GM10847 (cell line): ENCODE measurements around the gene UCK2.

Experiments
- POLR2A ChIP-seq: IDR thresholded peaks from 2 replicates; pipeline ENCODE4 v1.6.1; 2011; ENCODE audit not compliant: insufficient read length; ENCODE audit errors: extremely low read depth

Gene UCK2

DNA sequence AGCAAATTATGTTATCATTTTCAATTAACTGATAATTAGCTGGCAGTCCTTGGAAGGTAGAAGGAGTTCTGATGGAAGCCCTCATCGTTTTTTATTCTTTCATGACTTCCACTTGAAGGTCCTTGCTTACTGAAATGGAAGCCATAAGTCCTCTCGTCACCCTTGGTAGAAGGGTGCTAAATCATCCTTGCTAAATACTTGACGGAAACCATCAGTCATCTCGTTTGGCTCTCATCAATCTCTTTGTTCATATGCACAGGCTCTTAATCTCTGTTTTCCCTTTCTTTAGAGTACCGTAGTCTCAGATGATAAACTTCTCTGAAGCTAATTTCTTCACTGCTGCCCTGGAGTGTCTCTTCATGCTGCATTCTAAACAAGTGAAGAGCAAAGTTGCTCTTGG lies 34.5 kb downstream of the UCK2 start:
- TF ChIP-seq POLR2A = no peak

DNA sequence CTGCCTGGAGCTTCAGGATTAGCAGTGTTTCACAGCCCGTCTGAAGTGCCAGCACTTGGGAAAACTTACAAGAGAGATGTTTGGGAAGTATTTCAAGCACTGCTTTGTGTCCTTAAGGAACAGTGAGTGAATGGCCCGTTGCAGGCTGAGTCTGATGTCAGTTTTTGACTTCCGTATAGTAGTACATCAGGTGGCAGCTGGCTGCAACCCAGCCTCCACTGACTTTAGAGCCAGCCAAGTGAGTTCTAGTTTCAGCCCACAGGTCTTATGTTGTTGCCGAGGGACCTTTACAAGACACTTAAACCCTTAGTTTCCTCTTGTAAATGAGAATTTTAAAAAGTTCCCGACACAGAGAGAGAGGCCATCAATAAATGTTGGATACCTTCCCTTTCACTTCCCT lies 35.0 kb downstream of the UCK2 start:
- no peak for TF ChIP-seq POLR2A

DNA sequence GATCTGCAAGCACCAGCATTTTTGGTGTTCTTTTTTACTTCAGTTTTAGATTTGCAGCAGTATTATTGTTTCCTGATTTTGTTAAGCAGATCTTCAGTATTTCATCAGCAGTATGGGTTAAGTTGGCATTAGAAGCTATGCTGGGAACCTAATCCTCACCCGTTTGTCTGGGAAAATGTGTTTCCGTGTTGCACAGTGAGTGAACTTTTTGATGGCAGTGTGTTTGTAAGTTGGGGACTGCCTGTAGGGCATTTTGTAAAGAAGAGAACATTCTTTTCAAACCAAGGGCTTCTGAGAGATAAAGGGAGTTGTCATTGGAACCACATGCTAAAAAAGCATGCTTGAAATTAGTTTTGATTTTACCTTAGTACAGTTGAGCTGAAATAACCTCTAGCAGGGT lies 35.9 kb downstream of the UCK2 start:
- no peak for TF ChIP-seq POLR2A

GRCh38 chr1:165865633-165866340 lies 38.4 kb downstream of the UCK2 start:
- no peak for TF ChIP-seq POLR2A

GRCh38 chr1:165869343-165869742 lies 41.9 kb downstream of the UCK2 start:
- no peak for TF ChIP-seq POLR2A

GRCh38 chr1:165871311-165872067 lies 44.1 kb downstream of the UCK2 start:
- no peak for TF ChIP-seq POLR2A

DNA sequence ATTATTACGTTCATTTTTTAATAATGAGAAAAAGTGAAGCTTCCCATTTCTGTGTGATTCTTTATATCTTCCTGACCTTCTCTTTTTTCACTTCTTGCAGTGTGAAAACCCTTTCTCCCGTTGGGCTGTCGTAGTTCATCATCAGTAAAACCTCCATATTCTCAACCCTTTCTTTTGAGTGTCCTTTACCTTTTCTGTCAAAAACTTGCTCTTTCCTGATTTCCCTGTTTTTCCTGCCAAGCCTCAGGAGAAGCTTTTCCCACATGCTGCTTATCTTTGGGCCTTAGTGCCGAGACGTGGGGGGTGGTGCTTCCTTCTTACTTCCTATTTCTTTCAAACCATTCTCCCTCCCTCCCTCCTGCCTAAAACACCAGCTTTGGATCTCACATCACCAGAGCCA lies 46.1 kb downstream of the UCK2 start:
- TF ChIP-seq POLR2A = no peak

- TF ChIP-seq POLR2A = no peak
These were observed 47.2 kb downstream of the UCK2 start for GRCh38 chr1:165874643-165875042.

- no peak for TF ChIP-seq POLR2A
These were observed 47.8 kb downstream of the UCK2 start for GRCh38 chr1:165875171-165875570.

DNA sequence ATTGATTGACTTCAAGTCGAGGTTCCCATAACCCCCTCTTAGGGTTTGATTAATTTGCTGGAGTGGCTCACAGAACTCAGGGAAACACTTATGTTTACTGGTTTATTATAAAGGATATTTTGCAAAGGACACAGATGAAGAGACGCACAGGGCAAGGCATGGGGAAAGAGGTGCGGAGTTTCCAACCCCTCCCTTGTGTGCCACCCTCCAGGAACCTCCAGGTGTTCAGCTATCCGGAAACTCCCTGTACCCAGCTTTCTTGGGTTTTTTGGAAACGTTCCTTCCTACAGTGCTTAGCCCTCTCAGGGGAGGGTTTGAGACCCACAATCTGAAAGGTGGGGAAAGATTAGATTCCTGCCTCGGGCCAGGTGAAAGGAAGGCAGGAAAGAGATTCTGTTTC lies 48.2 kb downstream of the UCK2 start:
- TF ChIP-seq POLR2A = no peak

DNA sequence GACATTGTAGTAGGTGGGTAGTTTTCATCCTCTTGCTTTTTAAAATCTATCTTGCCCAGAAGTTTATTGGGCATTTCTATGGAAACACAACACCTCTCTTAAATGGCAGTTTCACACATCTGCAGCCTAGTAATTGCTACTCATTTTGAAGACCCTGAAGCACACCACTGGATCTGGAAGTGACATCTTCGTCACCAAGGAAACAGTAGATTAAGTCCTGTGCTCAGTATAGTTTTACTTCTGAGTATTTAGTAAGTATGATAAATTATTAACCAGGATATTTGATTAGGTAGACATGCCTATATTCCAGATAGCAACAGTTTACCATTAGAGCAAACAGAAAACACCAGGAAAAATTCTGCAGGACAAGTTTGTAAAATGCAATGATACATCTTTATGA lies 48.7 kb downstream of the UCK2 start:
- TF ChIP-seq POLR2A = no peak

GRCh38 chr1:165877411-165877810 lies 50.0 kb downstream of the UCK2 start:
- TF ChIP-seq POLR2A = no peak

GRCh38 chr1:165877940-165878556 lies 50.6 kb downstream of the UCK2 start:
- no peak for TF ChIP-seq POLR2A

GRCh38 chr1:165879946-165880345 lies 52.5 kb downstream of the UCK2 start:
- no peak for TF ChIP-seq POLR2A

GRCh38 chr1:165880993-165881392 lies 53.6 kb downstream of the UCK2 start:
- no peak for TF ChIP-seq POLR2A

DNA sequence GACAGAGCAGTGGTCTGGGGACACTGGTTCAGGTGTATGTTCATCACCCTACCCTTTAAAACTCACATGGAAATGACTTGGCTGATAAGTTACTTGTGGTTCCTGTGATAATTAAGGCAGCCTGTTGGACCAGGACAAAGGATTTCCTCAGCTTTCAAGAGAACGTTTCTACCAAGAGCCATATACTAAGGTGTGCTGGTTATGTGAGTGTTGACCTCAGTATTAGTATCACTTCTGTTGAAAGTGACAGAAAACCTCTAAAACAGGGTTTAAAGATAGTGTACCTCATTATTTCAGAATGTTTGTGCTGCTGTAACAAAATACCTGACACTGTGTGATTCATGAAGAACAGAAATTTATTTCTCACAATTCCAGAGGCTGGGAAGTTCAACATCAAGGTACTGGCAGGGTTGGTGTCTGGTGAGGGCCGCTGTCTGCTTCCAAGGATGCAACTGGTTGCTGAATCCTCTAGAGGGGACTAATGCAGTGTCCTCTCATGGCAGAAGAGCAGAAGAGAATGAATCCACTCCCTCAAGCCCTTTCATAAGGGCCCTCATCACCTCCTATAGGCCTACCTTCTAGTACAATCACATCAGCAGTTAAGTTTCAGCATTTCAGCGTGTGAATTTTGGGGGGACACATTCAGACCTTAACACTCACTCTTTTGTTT lies 54.9 kb downstream of the UCK2 start:
- no peak for TF ChIP-seq POLR2A
